Gastroesophageal sphincter (tissue), 3 donors: ENCODE results near the gene NID2.
A peak's percentile ranks its signal among the peaks of the same experiment; 100 is the strongest.

Experiments used
- CTCF ChIP-seq, 4 experiments: fragments of 200-600 bp in 2 of 4; fragments of 450-650 bp in 2 of 4; sonication (generic) in 1 of 4; IDR thresholded peaks; one replicate each; pipeline ENCODE4 v1.5.1; 2017 to 2019; ENCODE audit warnings: antibody characterized with exemption in 4 of 4, mild to moderate bottlenecking in 2 of 4, moderate library complexity in 2 of 4
- POLR2A ChIP-seq, 2 donors: fragments of 450-650 bp; IDR thresholded peaks; one replicate each; pipeline ENCODE4 v1.6.1; 2017; ENCODE audit warnings: antibody characterized with exemption in 2 of 2, mild to moderate bottlenecking in 2 of 2, moderate library complexity in 1 of 2

- TF ChIP-seq POLR2A (IDR thresholded peaks at IDR 0.05) (no peak), CTCF (IDR thresholded peaks at IDR 0.05) (peak; percentile 27 to 70 (median 38))
Measured at GRCh38 chr14:52043690-52044089, 25.2 kb downstream of the NID2 start.
